Uterus (tissue), 4 donors: ENCODE measurements around the gene METTL24. TPM values are rescaled to one million over a fixed set of nuclear protein-coding genes. Genes with fewer than 3 reads are reported as not detected.

ENCODE experiments used
- DNase-seq, 2 donors: peaks; one replicate each; pipeline ENCODE4 v3.0.0-alpha.2; 2019 to 2020
- H3K27ac ChIP-seq, 2 donors: fragments of 200-600 bp; sonication (generic); 1 replicate in 1 of 2; 2 replicates in 1 of 2; pipeline ENCODE4 v1.5.1; 2016 to 2018
- H3K27me3 ChIP-seq, 2 donors: fragments of 200-600 bp; sonication (generic); one replicate each; pipeline ENCODE4 v1.5.1; 2018 to 2019; ENCODE audit warnings: control low read depth in 1 of 2
- H3K36me3 ChIP-seq, 2 donors: fragments of 200-600 bp; sonication (generic); one replicate each; pipeline ENCODE4 v1.5.1; 2019; ENCODE audit warnings: control low read depth in 1 of 2
- H3K4me1 ChIP-seq, 2 donors: fragments of 200-600 bp; sonication (generic); one replicate each; pipeline ENCODE4 v1.5.1; 2018 to 2019; ENCODE audit warnings: control low read depth in 1 of 2
- H3K4me3 ChIP-seq, 2 donors: fragments of 200-600 bp; sonication (generic); 1 replicate in 1 of 2; 2 replicates in 1 of 2; pipeline ENCODE4 v1.5.1; 2018 to 2019; ENCODE audit warnings: mild to moderate bottlenecking in 1 of 2
- H3K9me3 ChIP-seq, 2 donors: fragments of 200-600 bp; sonication (generic); one replicate each; pipeline ENCODE4 v1.5.1; 2019; ENCODE audit warnings: control low read depth in 1 of 2
- POLR2A ChIP-seq, 2 donors: fragments of 450-650 bp; IDR thresholded peaks; one replicate each; pipeline ENCODE4 v1.6.1; 2016; ENCODE audit warnings: antibody characterized with exemption in 2 of 2, mild to moderate bottlenecking in 1 of 2, moderate library complexity in 1 of 2
- intact Hi-C: fragments of 100-400 bp; cut with DNase I; formaldehyde crosslinking; loops from one replicate; pipeline ENCODE4 v1.15.1; 2023; ENCODE audit warnings: low total_unique reads
- total RNA-seq, 4 donors: library from RNA; depleted of rRNA in 3 of 4; stranded (reverse); fragments of >200 nt in 3 of 4; gene quantifications; one replicate each; pipeline versions ENCODE4 v1.1.0 to v1.2.4, GENCODE V29; 2014 to 2023
- TF ChIP-seq, protein P1 (sequence below), 4 experiments: fragments of 200-600 bp in 2 of 4; fragments of 450-650 bp in 2 of 4; sonication (generic) in 2 of 4; IDR thresholded peaks; one replicate each; pipeline ENCODE4 v1.5.1; 2016 to 2019; ENCODE audit warnings: antibody characterized with exemption in 4 of 4, mild to moderate bottlenecking in 2 of 4, moderate library complexity in 1 of 4
- donor health status: DM: yes; HTN: yes; CAD: no.

METTL24 gene
- total RNA-seq, 4 donors from 2014 or later: 18.0 to 47.2 (median 30.7) TPM; not detected in 1

DNA sequence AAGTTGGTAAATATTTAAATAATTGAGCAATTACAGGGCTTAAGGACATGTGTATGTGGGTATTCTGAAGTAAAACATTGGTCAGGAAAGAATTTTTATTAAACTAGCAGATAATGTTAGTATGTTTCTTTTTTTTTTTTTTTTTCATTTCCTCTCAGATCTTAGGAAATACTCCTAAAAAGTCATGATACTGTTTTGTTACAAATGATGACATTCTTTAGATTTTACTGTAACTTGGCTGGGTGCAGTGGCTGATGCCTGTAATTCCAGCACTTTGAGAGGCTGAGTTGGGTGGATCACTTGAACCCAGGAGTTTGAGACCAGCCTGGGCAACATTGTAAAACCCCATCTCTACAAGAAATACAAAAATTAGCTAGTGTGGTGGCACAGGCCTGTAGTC lies 136.4 kb downstream of the METTL24 start:
- H3K9me3 ChIP-seq: no peaks in the 10 kb centered on the region
- no peaks in the 10 kb centered on the region for H3K27me3 ChIP-seq
- no peak overlapping the region for H3K27ac ChIP-seq
- TF ChIP-seq POLR2A (IDR thresholded peaks at IDR 0.05): no peak
- TF ChIP-seq, protein P1, sequence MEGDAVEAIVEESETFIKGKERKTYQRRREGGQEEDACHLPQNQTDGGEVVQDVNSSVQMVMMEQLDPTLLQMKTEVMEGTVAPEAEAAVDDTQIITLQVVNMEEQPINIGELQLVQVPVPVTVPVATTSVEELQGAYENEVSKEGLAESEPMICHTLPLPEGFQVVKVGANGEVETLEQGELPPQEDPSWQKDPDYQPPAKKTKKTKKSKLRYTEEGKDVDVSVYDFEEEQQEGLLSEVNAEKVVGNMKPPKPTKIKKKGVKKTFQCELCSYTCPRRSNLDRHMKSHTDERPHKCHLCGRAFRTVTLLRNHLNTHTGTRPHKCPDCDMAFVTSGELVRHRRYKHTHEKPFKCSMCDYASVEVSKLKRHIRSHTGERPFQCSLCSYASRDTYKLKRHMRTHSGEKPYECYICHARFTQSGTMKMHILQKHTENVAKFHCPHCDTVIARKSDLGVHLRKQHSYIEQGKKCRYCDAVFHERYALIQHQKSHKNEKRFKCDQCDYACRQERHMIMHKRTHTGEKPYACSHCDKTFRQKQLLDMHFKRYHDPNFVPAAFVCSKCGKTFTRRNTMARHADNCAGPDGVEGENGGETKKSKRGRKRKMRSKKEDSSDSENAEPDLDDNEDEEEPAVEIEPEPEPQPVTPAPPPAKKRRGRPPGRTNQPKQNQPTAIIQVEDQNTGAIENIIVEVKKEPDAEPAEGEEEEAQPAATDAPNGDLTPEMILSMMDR (IDR thresholded peaks at IDR 0.05): no peak
- H3K36me3 ChIP-seq: no peaks in the 10 kb centered on the region
- H3K4me3 ChIP-seq: no peak overlapping the region
- no peak for DNase-seq
- intact Hi-C loops: no loop called here
- H3K4me1 ChIP-seq: no peaks in the 10 kb centered on the region

DNA sequence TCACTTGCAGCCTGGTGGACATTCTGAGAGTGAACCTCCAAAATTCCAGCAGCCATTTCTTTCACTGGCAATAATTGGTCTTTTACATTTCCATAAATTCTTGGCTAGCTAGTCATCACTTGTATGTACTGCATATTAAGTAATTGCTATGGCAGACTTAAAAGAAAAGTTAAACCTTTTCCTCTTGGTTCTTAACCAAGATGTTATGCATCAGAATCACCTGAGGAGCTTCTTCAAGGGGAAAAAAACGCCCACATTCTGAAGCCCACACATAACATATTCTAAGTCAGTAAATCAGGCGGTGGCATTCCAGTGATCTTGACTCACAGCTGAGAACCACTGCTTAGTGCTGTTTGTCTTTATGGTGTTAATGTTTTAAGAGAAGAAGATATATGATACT lies 140.9 kb downstream of the METTL24 start:
- intact Hi-C loops: no loop called here
- Histone ChIP-seq H3K36me3 (no peaks in the 10 kb centered on the region), H3K27me3 (no peaks in the 10 kb centered on the region), H3K27ac (no peak overlapping the region), H3K4me3 (no peak overlapping the region), H3K4me1 (no peaks in the 10 kb centered on the region), H3K9me3 (no peaks in the 10 kb centered on the region)
- TF ChIP-seq, protein P1 (IDR thresholded peaks at IDR 0.05): no peak
- TF ChIP-seq POLR2A (IDR thresholded peaks at IDR 0.05): no peak
- no peak for DNase-seq

DNA sequence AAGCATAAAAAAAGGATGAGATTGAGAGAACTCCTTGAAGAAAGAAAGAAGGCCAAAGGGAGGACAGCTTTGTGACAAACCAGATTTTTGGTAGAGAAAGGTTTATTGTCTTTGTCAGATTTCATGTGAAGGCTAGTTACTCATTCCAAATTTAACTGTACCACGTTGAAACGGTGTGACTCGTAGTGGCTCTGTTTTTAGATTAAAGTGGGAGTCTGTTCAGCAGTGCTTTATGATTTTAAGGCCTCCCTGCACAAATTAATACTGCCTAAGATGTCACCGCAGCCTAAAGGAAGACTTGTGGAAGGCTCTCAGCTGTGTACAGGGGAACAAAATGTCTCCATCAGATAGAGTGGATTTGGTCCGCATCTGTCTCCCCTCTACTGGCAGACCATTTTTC lies 142.0 kb downstream of the METTL24 start:
- no peak for DNase-seq
- intact Hi-C loops: no loop called here
- Histone ChIP-seq H3K4me3 (no peak overlapping the region), H3K36me3 (no peaks in the 10 kb centered on the region), H3K27me3 (no peaks in the 10 kb centered on the region), H3K9me3 (no peaks in the 10 kb centered on the region), H3K27ac (no peak overlapping the region), H3K4me1 (no peaks in the 10 kb centered on the region)
- TF ChIP-seq POLR2A (IDR thresholded peaks at IDR 0.05): no peak
- TF ChIP-seq, protein P1 (IDR thresholded peaks at IDR 0.05): no peak

DNA sequence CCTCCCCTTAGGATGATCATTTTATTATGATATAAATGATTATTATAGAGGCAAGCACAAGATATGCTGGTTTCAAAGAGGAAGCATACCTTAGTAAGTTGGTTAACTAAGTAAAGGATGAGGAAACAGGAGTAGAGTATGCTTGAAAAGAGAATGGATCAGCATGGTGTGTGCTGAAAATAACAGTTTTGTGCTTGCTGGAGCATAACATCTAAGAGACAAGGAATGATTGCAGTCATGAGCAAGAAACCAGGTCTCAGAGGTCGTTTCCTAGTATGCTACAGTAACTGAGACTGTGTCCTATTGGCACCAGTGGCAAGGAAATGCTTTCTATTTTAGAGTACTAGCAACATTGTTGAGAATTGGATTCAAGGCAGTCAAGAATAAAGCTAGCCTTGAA lies 143.8 kb downstream of the METTL24 start:
- TF ChIP-seq, protein P1 (IDR thresholded peaks at IDR 0.05): no peak
- TF ChIP-seq POLR2A (IDR thresholded peaks at IDR 0.05): no peak
- no peak overlapping the region for H3K4me3 ChIP-seq
- no peaks in the 10 kb centered on the region for H3K27me3 ChIP-seq
- no peak for DNase-seq
- no peaks in the 10 kb centered on the region for H3K36me3 ChIP-seq
- H3K4me1 ChIP-seq: no peaks in the 10 kb centered on the region
- no peak overlapping the region for H3K27ac ChIP-seq
- no peaks in the 10 kb centered on the region for H3K9me3 ChIP-seq
- intact Hi-C loops: no loop called here

DNA sequence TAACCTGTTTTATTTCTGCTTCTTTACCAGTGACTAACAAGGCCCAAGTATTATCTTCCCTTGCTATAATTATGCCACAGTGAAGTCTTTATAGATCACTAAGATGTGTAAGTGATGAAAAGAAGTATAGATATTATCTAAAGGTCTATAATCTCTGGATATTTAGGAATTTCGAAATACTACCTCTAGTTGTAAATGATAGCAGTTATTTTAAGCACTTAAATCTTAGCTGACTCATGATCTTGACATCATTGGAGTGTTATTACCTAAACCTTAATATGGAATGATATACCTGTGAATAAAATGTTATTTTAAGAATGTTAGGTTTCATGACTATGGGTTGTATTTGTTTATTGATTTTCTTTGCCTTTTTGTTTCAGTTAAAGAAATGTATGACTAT lies 146.4 kb downstream of the METTL24 start:
- H3K36me3 ChIP-seq: no peaks in the 10 kb centered on the region

More for the DNA sequence above, 146.4 kb downstream of the METTL24 start:
- TF ChIP-seq, protein P1 (IDR thresholded peaks at IDR 0.05): no peak
- no peak for TF ChIP-seq POLR2A (IDR thresholded peaks at IDR 0.05)
- intact Hi-C loops: no loop called here
- Histone ChIP-seq H3K4me1 (no peaks in the 10 kb centered on the region), H3K4me3 (no peak overlapping the region), H3K9me3 (no peaks in the 10 kb centered on the region), H3K27ac (no peak overlapping the region), H3K27me3 (no peaks in the 10 kb centered on the region)
- DNase-seq: no peak
